BE2C (cell line): ENCODE data around the gene PSME1.

Source experiments
- DNase-seq: peaks from one replicate; pipeline ENCODE4 v3.0.0-alpha.2; 2020
- H3K27me3 ChIP-seq: fragments of 250-450 bp; sonication (Bioruptor Pico); 2 replicates; pipeline ENCODE4 v1.5.1; 2020; ENCODE audit warnings: mild to moderate bottlenecking
- H3K36me3 ChIP-seq: fragments of 250-450 bp; sonication (Bioruptor Pico); 2 replicates; pipeline ENCODE4 v1.5.1; 2020; ENCODE audit warnings: mild to moderate bottlenecking
- H3K4me1 ChIP-seq: fragments of 250-450 bp; sonication (Bioruptor Pico); 2 replicates; pipeline ENCODE4 v1.5.1; 2020
- H3K4me3 ChIP-seq: 2 replicates; pipeline ENCODE4 v1.5.1; 2011; ENCODE audit warnings: low read depth, low read length
- H3K9me3 ChIP-seq: fragments of 250-450 bp; sonication (Bioruptor Pico); 2 replicates; pipeline ENCODE4 v1.5.1; 2020
- CTCF ChIP-seq: IDR thresholded peaks from 2 replicates; pipeline ENCODE4 v1.5.1; 2012; ENCODE audit warnings: mild to moderate bottlenecking, low read depth, low read length

PSME1 gene

GRCh38 chr14:24096545-24097181 is 39.3 kb upstream of the PSME1 start:
- H3K4me1 ChIP-seq: peaks cover 5% of the 10 kb centered on the region
- no peak overlapping the region for H3K4me3 ChIP-seq

GRCh38 chr14:24098229-24098926 is 37.6 kb upstream of the PSME1 start:
- Histone ChIP-seq H3K27me3 (no peaks in the 10 kb centered on the region), H3K4me3 (no peak overlapping the region), H3K4me1 (peaks cover 4% of the 10 kb centered on the region), H3K36me3 (peaks cover 37% of the 10 kb centered on the region), H3K9me3 (no peaks in the 10 kb centered on the region)
- TF ChIP-seq CTCF: no peak
- DNase-seq: no peak

More at GRCh38 chr14:24096545-24097181, 39.3 kb upstream of the PSME1 start:
- Histone ChIP-seq H3K9me3 (no peaks in the 10 kb centered on the region), H3K27me3 (no peaks in the 10 kb centered on the region), H3K36me3 (peaks cover 29% of the 10 kb centered on the region)
- no peak for DNase-seq
- TF ChIP-seq CTCF: no peak

- DNase-seq: no peak
- Histone ChIP-seq H3K9me3 (no peaks in the 10 kb centered on the region), H3K4me1 (no peaks in the 10 kb centered on the region; the same call in 1 of the 2 replicates), H3K27me3 (no peaks in the 10 kb centered on the region), H3K4me3 (no peak overlapping the region), H3K36me3 (peaks cover 41% of the 10 kb centered on the region)
- TF ChIP-seq CTCF: no peak
These were observed 36.8 kb upstream of the PSME1 start for GRCh38 chr14:24098927-24099813.

- TF ChIP-seq CTCF: no peak
- Histone ChIP-seq H3K4me1 (no peaks in the 10 kb centered on the region; the same call in 1 of the 2 replicates), H3K36me3 (peaks cover 41% of the 10 kb centered on the region), H3K4me3 (no peak overlapping the region), H3K27me3 (no peaks in the 10 kb centered on the region), H3K9me3 (no peaks in the 10 kb centered on the region)
- DNase-seq: no peak
These were observed 35.6 kb upstream of the PSME1 start for GRCh38 chr14:24100197-24100981.

GRCh38 chr14:24100982-24101494 is 35.0 kb upstream of the PSME1 start:
- peaks cover 41% of the 10 kb centered on the region for H3K36me3 ChIP-seq

More at GRCh38 chr14:24100982-24101494, 35.0 kb upstream of the PSME1 start:
- H3K9me3 ChIP-seq: no peaks in the 10 kb centered on the region
- DNase-seq: no peak
- no peaks in the 10 kb centered on the region for H3K4me1 ChIP-seq
- no peaks in the 10 kb centered on the region for H3K27me3 ChIP-seq
- H3K4me3 ChIP-seq: no peak overlapping the region
- TF ChIP-seq CTCF: no peak
